GM12801 (cell line): Measurements from ENCODE around the gene NRG2.

Experiments
- TF ChIP-seq, protein P1 (sequence below): IDR thresholded peaks from one replicate; pipeline ENCODE4 v1.5.1; 2011; ENCODE audit warnings: control low read depth; ENCODE audit not compliant: insufficient read length; ENCODE audit errors: extremely low read depth

Gene NRG2

DNA sequence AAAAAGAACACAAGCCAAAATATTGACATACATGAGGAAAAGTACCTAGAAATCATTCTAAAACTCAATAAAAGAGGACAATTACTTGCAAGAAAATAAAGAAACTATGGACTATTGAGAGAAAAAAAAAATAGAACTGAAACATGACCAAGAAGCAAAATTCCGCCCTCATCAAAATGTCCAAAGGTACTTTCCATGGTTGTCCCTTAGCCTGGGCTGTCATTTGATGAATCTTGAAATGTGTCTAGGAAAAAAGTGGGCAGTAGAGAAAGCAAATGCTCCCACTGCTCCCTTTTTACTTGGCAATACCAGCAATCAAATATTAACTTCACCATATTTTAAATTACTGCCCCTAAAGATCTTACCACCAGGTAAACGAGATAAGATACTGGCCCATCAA, 10.8 kb downstream of the NRG2 start:
- TF ChIP-seq, protein P1, sequence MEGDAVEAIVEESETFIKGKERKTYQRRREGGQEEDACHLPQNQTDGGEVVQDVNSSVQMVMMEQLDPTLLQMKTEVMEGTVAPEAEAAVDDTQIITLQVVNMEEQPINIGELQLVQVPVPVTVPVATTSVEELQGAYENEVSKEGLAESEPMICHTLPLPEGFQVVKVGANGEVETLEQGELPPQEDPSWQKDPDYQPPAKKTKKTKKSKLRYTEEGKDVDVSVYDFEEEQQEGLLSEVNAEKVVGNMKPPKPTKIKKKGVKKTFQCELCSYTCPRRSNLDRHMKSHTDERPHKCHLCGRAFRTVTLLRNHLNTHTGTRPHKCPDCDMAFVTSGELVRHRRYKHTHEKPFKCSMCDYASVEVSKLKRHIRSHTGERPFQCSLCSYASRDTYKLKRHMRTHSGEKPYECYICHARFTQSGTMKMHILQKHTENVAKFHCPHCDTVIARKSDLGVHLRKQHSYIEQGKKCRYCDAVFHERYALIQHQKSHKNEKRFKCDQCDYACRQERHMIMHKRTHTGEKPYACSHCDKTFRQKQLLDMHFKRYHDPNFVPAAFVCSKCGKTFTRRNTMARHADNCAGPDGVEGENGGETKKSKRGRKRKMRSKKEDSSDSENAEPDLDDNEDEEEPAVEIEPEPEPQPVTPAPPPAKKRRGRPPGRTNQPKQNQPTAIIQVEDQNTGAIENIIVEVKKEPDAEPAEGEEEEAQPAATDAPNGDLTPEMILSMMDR, result no peak

DNA sequence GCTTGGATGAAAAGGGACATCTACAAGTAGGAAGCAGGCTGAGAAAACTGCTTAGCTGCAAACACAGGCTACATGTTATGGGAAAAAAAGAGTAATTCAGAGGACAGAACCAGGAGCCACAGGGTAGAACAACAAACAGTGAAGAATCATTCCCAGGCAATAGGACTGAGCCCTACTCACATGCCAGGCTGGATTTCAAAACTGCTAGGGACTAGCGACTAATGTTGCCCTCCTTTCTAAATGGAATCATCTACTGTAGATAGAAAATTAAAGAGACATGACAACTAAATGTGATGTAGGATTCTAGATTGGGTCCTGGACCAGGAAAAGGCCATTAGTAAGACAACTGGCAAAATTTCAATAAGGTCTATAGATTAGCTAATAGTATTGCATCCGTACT, 15.3 kb downstream of the NRG2 start:
- TF ChIP-seq, protein P1, result no peak

DNA sequence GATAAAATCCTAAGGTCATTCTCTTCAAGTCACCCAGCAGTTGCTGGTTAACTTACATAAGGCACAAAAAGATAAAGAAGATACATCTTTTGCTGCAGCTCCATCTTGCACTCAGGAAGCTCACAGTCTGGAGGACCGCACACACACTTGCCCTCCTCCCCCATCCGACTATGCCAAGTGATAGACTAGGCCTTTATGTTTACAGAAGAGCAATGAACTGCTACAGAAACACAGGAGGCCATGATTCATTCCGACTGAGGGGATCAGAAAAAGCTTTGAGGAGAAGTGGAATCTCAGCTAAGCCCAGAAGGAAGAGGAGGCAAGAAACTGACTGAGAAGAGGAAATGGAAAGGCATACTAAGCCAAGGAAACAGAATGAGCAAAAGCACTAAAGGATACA, 17.4 kb downstream of the NRG2 start:
- TF ChIP-seq, protein P1, result no peak

DNA sequence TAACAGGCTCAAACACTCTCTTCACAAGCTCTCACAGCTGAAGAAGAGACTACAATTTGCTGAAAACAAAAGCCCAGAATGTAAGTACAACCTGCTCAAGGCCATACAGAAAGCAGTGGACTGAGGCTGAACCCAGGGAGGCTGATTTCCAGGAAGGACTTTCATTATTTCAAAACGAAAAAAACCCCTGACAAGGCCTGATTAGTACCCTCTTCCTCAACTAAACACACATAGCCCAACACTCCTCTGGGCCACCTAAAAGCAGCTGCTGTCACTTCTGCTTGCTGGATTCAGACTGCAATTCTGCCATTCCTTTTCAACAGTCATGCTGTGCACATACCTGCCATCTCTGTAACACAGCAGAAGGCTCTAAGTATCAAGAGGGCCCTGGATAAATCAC, 18.2 kb downstream of the NRG2 start:
- TF ChIP-seq, protein P1, result no peak

DNA sequence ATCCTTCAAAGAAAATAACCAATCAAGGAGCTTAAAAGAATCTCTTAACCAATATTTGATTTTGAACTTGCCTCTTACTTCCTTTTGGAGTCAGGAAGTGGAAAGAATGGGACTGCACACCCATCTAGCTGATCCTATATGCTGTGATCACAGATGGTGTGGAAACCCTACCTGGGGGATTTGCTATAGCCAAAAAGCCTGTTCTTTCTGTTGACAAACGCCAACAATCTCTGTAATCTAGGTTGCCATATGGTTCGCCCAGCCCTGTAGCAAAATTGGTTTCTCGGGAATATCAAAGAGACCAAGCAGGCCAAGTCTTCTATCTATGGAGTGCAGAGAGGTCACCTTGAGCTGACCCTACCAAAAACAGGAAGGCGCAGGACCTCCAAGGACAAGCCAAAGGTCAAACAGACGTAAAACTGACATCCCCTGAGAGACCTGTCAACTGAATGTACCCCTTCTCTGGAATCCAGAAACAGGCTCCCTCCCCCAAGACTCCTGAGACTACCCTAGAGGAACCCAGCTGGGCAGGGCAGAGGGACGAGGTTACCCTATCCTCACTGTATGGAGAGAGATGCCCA, 19.4 kb downstream of the NRG2 start:
- TF ChIP-seq, protein P1, result no peak

DNA sequence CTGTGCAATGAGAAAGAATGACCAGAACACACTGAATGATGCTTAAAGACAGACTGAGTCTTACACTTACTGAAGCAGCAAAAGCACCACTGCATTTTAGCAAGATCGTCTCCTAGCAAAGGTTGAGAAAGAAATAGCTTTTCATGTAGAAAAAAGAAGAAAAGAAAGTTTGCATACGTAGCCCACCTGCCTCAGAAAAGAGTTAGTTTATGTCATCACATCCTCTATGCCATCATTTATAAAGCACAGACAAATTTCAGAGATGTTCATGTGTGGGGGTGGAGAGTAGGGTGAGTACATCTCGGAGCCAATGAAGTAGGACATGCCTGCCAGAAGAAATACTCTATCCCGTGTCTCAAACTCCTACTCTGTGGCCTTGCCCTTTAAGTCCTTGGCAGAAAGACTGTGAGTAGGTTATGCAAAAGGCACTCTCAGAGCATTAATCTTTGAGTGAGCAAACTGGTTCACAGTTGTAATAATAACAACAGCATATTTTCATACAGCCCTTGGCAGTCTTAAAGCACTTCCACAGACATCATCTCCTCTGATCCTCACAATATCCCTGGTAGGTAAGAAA, 22.4 kb downstream of the NRG2 start:
- TF ChIP-seq, protein P1, result no peak

DNA sequence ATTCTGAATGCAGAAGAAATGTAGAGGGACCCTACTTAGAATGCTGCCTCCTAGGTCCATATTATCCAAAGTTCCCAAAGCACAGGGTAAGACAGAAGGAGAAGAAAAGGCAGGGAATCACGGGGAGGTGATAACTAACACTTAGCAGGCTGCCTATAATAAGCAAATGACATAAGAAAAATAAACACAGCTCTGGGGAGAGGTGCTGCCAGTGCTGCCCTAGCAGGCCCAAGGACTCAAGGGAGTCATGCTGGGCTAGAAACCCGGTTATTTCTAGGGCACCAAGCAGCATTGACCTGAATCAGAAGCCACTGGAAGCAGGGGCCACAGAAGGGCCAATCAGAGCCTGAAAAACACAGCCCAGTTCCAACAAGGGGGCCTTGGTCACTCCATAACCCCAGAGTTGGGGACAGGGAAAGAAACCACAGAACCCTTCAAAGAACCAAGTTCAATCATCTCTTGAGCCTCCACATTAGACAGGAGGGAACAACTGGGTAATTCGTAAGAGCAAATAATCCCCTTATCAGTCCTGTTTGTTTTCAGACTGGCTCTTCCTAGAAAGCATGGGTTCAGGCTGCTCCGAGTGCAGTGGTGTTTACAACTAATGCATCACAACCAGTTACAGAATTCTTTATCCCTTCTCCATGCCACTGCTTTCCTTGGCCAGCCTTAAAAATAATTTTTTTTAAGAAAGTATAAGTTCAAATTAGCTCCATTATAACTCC, 24.0 kb downstream of the NRG2 start:
- TF ChIP-seq, protein P1, result no peak
